Esophagus muscularis mucosa (tissue), 4 donors: ENCODE results near the gene UCP1. TPM values are rescaled to one million over a fixed set of nuclear protein-coding genes. Genes with fewer than 3 reads are reported as not detected.

Source experiments
- DNase-seq: peaks from one replicate; pipeline ENCODE4 v3.0.0-alpha.2; 2017; ENCODE audit errors: extremely low spot score
- H3K27ac ChIP-seq, 4 donors: fragments of 200-600 bp; sonication (generic); replicated peaks in 1 of 4; 1 replicate in 3 of 4; 2 replicates in 1 of 4; pipeline ENCODE4 v1.5.1; 2016 to 2019; ENCODE audit warnings: mild to moderate bottlenecking in 1 of 4
- H3K27me3 ChIP-seq, 4 donors: fragments of 200-600 bp; sonication (generic); one replicate each; pipeline versions ENCODE4 v1.5.1 to v1.6.0; 2016 to 2019
- H3K36me3 ChIP-seq, 4 donors: fragments of 200-600 bp; sonication (generic); one replicate each; pipeline ENCODE4 v1.5.1; 2016 to 2019
- H3K4me1 ChIP-seq, 4 donors: fragments of 200-600 bp; sonication (generic); one replicate each; pipeline ENCODE4 v1.5.1; 2016 to 2019
- H3K4me3 ChIP-seq, 4 donors: fragments of 200-600 bp; sonication (generic); 1 replicate in 2 of 4; 2 replicates in 2 of 4; pipeline ENCODE4 v1.5.1; 2016 to 2019; ENCODE audit warnings: mild to moderate bottlenecking in 4 of 4, moderate library complexity in 1 of 4
- H3K9me3 ChIP-seq, 4 donors: fragments of 200-600 bp; sonication (generic); 1 replicate in 3 of 4; 2 replicates in 1 of 4; pipeline ENCODE4 v1.5.1; 2016 to 2019
- EP300 ChIP-seq: sonication (generic); formaldehyde crosslinking; IDR thresholded peaks from one replicate; pipeline ENCODE4 v1.6.1; 2017; ENCODE audit warnings: antibody characterized with exemption
- POLR2A ChIP-seq: fragments of 450-650 bp; IDR thresholded peaks from one replicate; pipeline ENCODE4 v1.6.1; 2017; ENCODE audit warnings: antibody characterized with exemption, moderate library complexity, mild to moderate bottlenecking, low read depth
- POLR2AphosphoS5 ChIP-seq, 2 donors: sonication (generic); formaldehyde crosslinking; IDR thresholded peaks; one replicate each; pipeline ENCODE4 v1.6.1; 2017; ENCODE audit warnings: antibody characterized with exemption in 2 of 2
- WGBS: methylation state at CpG from one replicate; pipeline ENCODE4 v1.1.5; 2018; 5-methylcytosine and 5-hydroxymethylcytosine counted together
- intact Hi-C: fragments of 100-400 bp; cut with DNase I; formaldehyde crosslinking; loops from one replicate; pipeline ENCODE4 v1.15.1; 2023
- total RNA-seq, 4 donors: library from RNA; depleted of rRNA; stranded (reverse); fragments of >200 nt; gene quantifications; one replicate each; pipeline versions ENCODE4 v1.1.0 to v1.2.1, GENCODE V29; 2016
- TF ChIP-seq, protein P1 (sequence below), 3 experiments: fragments of 200-600 bp in 2 of 3; fragments of 450-650 bp in 1 of 3; sonication (generic) in 2 of 3; IDR thresholded peaks; one replicate each; pipeline ENCODE4 v1.5.1; 2017 to 2019; ENCODE audit warnings: antibody characterized with exemption in 3 of 3, mild to moderate bottlenecking in 2 of 3, moderate library complexity in 1 of 3

UCP1 gene, protein sequence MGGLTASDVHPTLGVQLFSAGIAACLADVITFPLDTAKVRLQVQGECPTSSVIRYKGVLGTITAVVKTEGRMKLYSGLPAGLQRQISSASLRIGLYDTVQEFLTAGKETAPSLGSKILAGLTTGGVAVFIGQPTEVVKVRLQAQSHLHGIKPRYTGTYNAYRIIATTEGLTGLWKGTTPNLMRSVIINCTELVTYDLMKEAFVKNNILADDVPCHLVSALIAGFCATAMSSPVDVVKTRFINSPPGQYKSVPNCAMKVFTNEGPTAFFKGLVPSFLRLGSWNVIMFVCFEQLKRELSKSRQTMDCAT
- total RNA-seq = not detected

DNA sequence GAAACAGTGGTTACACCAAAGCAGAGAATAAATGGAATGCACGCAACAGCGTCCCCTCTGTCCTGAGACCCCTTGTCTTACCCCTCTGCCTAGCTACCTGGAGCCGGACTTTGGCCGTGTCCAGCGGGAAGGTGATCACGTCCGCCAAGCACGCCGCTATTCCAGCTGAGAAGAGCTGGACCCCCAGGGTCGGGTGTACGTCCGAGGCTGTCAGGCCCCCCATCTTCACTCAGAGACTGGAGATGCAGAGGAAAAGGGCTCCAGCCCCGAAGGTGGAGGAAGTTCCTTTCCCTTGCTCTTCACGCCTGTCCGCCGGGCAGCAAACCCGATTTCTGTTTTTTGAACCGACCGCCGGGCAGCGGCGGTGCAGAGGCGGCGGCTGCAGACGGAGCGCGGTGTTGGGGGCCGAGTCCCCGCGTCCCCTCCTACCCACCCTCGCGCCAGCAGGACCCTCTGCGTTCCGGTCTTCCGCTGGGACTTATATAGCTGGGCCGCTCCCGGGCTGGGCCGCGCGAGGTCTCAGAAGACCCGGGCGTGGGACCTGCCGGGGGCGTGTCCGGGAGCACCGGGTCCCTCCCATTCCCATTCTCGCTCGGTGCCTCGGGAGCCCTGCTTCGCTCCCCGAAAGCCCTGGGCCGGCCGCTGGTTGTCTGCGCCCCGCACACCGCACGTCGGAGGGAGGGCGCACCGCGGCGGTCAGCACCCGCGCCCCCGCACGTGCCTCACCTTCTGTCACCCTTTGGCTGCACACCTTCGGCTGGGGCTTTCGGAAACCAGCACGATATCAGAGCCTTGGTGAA, at the start of gene UCP1:
TSS of gene UCP1 (minus strand) at position 455 of the 800 bp plus-strand sequence. CDS start at position 223, 232 bp downstream.
- Histone ChIP-seq H3K27ac (no peak within 1 kb of the TSS), H3K36me3 (no peaks in the 10 kb centered on the region), H3K4me3 (peak within 1 kb of the TSS; percentile 54 to 66 (median 58)), H3K9me3 (peaks cover 0 to 14% (median 7%) of the 10 kb centered on the region in 4 donors), H3K27me3 (peaks cover 0 to 57% (median 25%) of the 10 kb centered on the region in 4 donors), H3K4me1 (peaks cover 14 to 20% (median 17%) of the 10 kb centered on the region in 4 donors)
- intact Hi-C loops = no loop called here
- 2% methylated on average over 51 of the region's 69 CpGs for WGBS
- no peak for DNase-seq
- TF ChIP-seq EP300 (no peak), POLR2A (no peak), POLR2AphosphoS5 (IDR thresholded peaks at IDR 0.05) (no peak)
- TF ChIP-seq, protein P1, sequence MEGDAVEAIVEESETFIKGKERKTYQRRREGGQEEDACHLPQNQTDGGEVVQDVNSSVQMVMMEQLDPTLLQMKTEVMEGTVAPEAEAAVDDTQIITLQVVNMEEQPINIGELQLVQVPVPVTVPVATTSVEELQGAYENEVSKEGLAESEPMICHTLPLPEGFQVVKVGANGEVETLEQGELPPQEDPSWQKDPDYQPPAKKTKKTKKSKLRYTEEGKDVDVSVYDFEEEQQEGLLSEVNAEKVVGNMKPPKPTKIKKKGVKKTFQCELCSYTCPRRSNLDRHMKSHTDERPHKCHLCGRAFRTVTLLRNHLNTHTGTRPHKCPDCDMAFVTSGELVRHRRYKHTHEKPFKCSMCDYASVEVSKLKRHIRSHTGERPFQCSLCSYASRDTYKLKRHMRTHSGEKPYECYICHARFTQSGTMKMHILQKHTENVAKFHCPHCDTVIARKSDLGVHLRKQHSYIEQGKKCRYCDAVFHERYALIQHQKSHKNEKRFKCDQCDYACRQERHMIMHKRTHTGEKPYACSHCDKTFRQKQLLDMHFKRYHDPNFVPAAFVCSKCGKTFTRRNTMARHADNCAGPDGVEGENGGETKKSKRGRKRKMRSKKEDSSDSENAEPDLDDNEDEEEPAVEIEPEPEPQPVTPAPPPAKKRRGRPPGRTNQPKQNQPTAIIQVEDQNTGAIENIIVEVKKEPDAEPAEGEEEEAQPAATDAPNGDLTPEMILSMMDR (IDR thresholded peaks at IDR 0.05) = no peak

- no peak for DNase-seq
- Histone ChIP-seq H3K9me3 (no peaks in the 10 kb centered on the region), H3K4me1 (no peaks in the 10 kb centered on the region), H3K36me3 (peaks cover 5 to 15% (median 8%) of the 10 kb centered on the region in 4 donors), H3K4me3 (no peak overlapping the region), H3K27ac (no peak overlapping the region), H3K27me3 (no peaks in the 10 kb centered on the region)
- intact Hi-C loops = loop anchor here (10.0 kb wide), 1 partner anchor 237 kb away; no protein-coding TSS in a partner anchor
- TF ChIP-seq POLR2AphosphoS5 (IDR thresholded peaks at IDR 0.05) (no peak), EP300 (no peak), POLR2A (no peak)
- TF ChIP-seq, protein P1 (IDR thresholded peaks at IDR 0.05) = no peak
- WGBS = 49% methylated on average over 7 of the region's 7 CpGs
These were observed 48.9 kb upstream of the UCP1 start for GRCh38 chr4:140617499-140618248.

GRCh38 chr4:140615451-140615850, 46.7 kb upstream of the UCP1 start:
- no peaks in the 10 kb centered on the region for H3K4me1 ChIP-seq
- intact Hi-C loops = loop anchor here (10.0 kb wide), 1 partner anchor 239 kb away; no protein-coding TSS in a partner anchor
- DNase-seq = no peak
- no peaks in the 10 kb centered on the region for H3K27me3 ChIP-seq
- no peaks in the 10 kb centered on the region for H3K9me3 ChIP-seq
- H3K4me3 ChIP-seq = no peak overlapping the region
- TF ChIP-seq POLR2AphosphoS5 (IDR thresholded peaks at IDR 0.05) = no peak
- TF ChIP-seq, protein P1 (IDR thresholded peaks at IDR 0.05) = no peak
- no peak for TF ChIP-seq POLR2A
- TF ChIP-seq EP300 = no peak
- H3K36me3 ChIP-seq = no peaks in the 10 kb centered on the region
- 96% methylated on average over 1 of the region's 1 CpG for WGBS
- H3K27ac ChIP-seq = no peak overlapping the region

- DNase-seq = no peak
- no peaks in the 10 kb centered on the region for H3K9me3 ChIP-seq
- WGBS = 58% methylated on average over 1 of the region's 1 CpG
- no peaks in the 10 kb centered on the region for H3K36me3 ChIP-seq
- H3K4me3 ChIP-seq = no peak overlapping the region
- no peaks in the 10 kb centered on the region for H3K27me3 ChIP-seq
- intact Hi-C loops = loop anchor here (5.0 to 10.0 kb wide), 2 partner anchors 242 to 255 kb away; no protein-coding TSS in a partner anchor
- peaks cover 0 to 7% (median 2%) of the 10 kb centered on the region in 4 donors for H3K4me1 ChIP-seq
- no peak overlapping the region for H3K27ac ChIP-seq
- TF ChIP-seq, protein P1 (IDR thresholded peaks at IDR 0.05) = no peak
- TF ChIP-seq EP300 (no peak), POLR2A (no peak), POLR2AphosphoS5 (IDR thresholded peaks at IDR 0.05) (no peak)
These were observed 43.6 kb upstream of the UCP1 start for GRCh38 chr4:140612357-140612756.
